ENCODE results near the gene TCF12. TPM values are rescaled to one million over a fixed set of nuclear protein-coding genes. Genes with fewer than 3 reads are reported as not detected.
"Not testable (repeated sequence)": the region's sequence is repeated elsewhere in the genome, so short reads cannot be mapped to it uniquely, and the experiment has no call there.

Gene TCF12
- total RNA-seq, 2 experiments from 2014 or later: 76.4 to 78.1 TPM

GRCh38 chr15:57152133-57152532 is 233.7 kb downstream of the TCF12 start:
- Mint-ChIP-seq H3K4me3 (no peak overlapping the region), H3K4me1 (peaks cover 2% of the 10 kb centered on the region), H3K36me3 (peaks cover 33% of the 10 kb centered on the region), H3K27me3 (no peaks in the 10 kb centered on the region), H3K9me3 (peaks cover 17% of the 10 kb centered on the region), H3K27ac (no peak overlapping the region)
- DNase-seq: no peak
- POLR2A ChIA-PET: no interaction called here
- no peak for ATAC-seq (ENCODE audit: low read depth)

- Mint-ChIP-seq H3K9me3 (peaks cover 17% of the 10 kb centered on the region), H3K36me3 (peaks cover 34% of the 10 kb centered on the region)
- ATAC-seq (ENCODE audit: low read depth): no peak
Observed at GRCh38 chr15:57152666-57153539, 234.5 kb downstream of the TCF12 start.

DNA sequence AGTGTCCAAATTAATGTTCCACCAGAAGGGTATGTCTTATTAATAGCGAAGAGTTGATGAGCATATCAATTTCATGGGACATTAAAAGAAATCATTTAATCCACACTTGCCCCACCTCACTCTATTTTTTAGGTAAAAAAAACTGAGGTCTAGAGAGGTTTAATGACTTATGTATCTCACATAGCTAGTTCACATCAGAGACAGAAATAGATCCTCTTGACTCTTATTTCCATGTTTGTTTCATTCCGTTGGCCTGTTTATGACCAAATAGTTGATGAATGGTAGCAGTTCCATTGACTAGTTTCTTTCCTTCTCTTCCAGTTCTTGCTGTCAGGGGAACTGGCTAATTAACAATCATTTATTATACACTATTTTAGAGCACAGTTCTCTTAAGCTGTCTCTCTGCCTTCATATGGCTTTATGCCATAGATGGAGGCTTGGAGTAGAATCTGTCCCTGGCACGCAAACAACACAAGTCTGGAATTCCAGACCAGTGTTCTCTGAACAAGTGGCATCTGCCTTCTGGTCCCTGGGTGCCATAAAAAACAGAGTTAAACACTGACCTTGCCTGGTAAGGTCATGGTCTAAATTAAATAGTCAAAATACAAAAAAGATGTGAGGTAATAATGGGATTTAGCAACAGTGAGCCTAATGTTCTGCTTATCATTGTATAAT is 237.9 kb downstream of the TCF12 start:
- ATAC-seq (ENCODE audit: low read depth): no peak

More at GRCh38 chr15:57152666-57153539, 234.5 kb downstream of the TCF12 start:
- no peak overlapping the region for H3K4me3 Mint-ChIP-seq
- DNase-seq: no peak
- POLR2A ChIA-PET: no interaction called here
- no peak overlapping the region for H3K27ac Mint-ChIP-seq
- peaks cover 2% of the 10 kb centered on the region for H3K4me1 Mint-ChIP-seq
- H3K27me3 Mint-ChIP-seq: no peaks in the 10 kb centered on the region

DNA sequence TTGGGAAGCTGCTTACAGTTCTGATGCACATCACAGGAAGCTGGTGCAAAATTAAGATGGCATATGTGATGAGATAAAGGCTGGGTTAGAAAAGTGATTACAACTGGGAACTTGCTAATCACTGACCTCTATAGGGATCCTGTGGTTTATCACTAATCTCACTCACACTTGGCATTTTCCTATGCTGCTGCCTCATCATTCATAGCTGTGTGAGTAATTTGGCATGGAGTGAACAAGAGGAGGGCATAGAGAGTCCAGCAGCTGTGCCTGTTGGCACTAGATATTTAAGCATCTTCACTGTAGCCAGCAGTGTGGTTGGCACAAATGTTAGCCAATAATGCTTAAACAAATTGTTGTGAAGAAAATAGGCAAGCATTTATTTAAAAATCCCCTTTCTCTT is 240.1 kb downstream of the TCF12 start:
- Mint-ChIP-seq H3K27ac (no peak overlapping the region), H3K36me3 (peaks cover 10% of the 10 kb centered on the region), H3K4me1 (no peaks in the 10 kb centered on the region), H3K9me3 (no peaks in the 10 kb centered on the region), H3K27me3 (no peaks in the 10 kb centered on the region), H3K4me3 (no peak overlapping the region)
- POLR2A ChIA-PET: no interaction called here
- no peak for DNase-seq
- ATAC-seq (ENCODE audit: low read depth): no peak

More for the DNA sequence above, 237.9 kb downstream of the TCF12 start:
- no peak overlapping the region for H3K4me3 Mint-ChIP-seq
- H3K36me3 Mint-ChIP-seq: peaks cover 23% of the 10 kb centered on the region
- peaks cover 8% of the 10 kb centered on the region for H3K9me3 Mint-ChIP-seq
- POLR2A ChIA-PET: no interaction called here
- peaks cover 2% of the 10 kb centered on the region for H3K4me1 Mint-ChIP-seq
- DNase-seq: no peak
- no peaks in the 10 kb centered on the region for H3K27me3 Mint-ChIP-seq
- no peak overlapping the region for H3K27ac Mint-ChIP-seq

DNA sequence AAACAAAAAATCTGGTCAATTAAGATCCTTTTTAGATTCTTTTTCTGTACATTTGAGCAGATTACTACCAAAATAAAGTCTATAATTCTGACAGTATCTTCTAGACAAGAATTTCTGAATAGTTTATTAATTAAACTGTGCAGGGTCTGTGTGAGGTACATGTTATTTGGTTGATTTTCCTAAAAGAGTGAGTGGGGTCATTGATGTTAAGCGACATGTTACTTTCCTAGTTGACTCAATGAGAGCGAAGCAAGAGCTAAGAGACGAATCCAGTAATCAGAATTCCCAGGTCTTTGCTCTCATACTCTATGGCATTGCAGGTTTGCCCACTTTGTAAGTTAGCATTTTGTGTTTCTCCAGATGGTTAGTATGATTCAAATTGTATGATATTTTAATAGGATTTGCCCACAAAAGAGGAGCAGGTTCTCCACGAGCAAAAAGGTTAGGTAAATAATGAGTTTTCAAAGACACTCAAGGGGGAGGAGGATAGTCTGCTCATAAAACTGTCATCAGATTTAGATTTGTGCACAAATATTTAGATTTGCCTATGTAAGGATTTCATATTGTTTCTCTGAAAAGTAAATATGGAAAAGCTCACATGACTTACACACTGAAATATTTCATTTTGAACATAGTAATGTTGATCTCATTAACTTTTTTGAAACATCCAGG is 240.7 kb downstream of the TCF12 start:
- H3K9me3 Mint-ChIP-seq: no peaks in the 10 kb centered on the region
- POLR2A ChIA-PET: no interaction called here
- no peak for DNase-seq
- H3K27me3 Mint-ChIP-seq: no peaks in the 10 kb centered on the region
- H3K27ac Mint-ChIP-seq: no peak overlapping the region
- no peak for ATAC-seq (ENCODE audit: low read depth)
- H3K4me3 Mint-ChIP-seq: no peak overlapping the region
- no peaks in the 10 kb centered on the region for H3K4me1 Mint-ChIP-seq
- peaks cover 10% of the 10 kb centered on the region for H3K36me3 Mint-ChIP-seq

DNA sequence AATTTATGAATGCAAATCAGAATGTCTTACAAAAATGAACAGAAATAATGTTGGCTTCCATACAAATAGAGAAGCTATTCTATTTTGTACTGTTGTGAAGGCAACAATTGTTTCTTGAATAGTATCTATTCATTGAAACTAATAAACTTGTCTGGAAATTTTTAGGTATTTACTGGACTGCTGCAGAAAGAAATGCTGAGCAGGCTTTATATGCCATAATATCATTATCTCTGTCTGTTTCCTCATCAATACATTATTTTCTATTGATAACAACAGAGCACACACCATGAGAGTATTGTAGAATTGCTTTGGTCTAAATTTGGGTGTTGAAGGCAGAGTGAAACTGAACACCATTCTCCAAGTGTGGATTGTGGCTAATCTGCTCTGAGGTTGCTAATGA is 241.3 kb downstream of the TCF12 start:
- DNase-seq: no peak
- H3K27me3 Mint-ChIP-seq: no peaks in the 10 kb centered on the region
- H3K9me3 Mint-ChIP-seq: no peaks in the 10 kb centered on the region
- no peak overlapping the region for H3K4me3 Mint-ChIP-seq
- no peak for ATAC-seq (ENCODE audit: low read depth)
- POLR2A ChIA-PET: no interaction called here
- H3K36me3 Mint-ChIP-seq: peaks cover 10% of the 10 kb centered on the region
- no peaks in the 10 kb centered on the region for H3K4me1 Mint-ChIP-seq
- no peak overlapping the region for H3K27ac Mint-ChIP-seq

DNA sequence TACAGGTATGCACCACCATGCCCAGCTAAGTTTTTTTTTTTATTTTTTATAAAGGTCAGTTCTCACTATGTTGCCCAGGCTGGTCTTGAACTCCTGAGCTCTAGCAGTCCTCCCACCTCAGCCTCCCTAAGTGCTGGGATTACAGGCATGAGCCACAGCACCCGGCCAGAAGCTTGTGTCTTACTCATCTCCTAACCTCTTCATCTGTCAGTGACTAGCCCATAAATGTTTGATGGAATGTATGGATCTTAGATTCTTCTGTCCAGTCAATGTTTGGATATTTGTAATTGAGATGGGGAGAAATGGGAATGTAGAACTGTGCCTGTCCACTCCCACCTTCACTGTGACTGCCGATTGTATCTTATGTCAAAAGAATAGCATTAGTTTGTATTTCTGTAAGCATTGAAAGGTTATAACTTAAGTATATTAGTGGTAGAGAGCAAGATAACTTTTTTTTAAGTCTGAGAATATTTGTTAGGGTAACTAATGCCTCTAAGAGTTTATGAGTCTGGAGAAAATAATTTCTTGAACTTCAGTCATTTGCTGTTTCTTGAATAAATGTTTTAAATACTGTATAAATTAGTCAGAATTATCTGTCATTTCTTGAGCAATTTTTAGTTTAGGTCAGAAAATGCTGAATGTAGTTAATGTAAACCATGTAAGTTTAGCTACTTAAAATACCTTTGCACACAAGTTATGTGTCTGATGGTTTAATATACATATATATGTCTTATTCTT is 242.5 kb downstream of the TCF12 start:
- peaks cover 8% of the 10 kb centered on the region for H3K36me3 Mint-ChIP-seq
- H3K27me3 Mint-ChIP-seq: no peaks in the 10 kb centered on the region
- POLR2A ChIA-PET: no interaction called here
- H3K9me3 Mint-ChIP-seq: no peaks in the 10 kb centered on the region
- H3K27ac Mint-ChIP-seq: no peak overlapping the region
- no peaks in the 10 kb centered on the region for H3K4me1 Mint-ChIP-seq
- ATAC-seq (ENCODE audit: low read depth) (no peak), DNase-seq (no peak)
- no peak overlapping the region for H3K4me3 Mint-ChIP-seq

DNA sequence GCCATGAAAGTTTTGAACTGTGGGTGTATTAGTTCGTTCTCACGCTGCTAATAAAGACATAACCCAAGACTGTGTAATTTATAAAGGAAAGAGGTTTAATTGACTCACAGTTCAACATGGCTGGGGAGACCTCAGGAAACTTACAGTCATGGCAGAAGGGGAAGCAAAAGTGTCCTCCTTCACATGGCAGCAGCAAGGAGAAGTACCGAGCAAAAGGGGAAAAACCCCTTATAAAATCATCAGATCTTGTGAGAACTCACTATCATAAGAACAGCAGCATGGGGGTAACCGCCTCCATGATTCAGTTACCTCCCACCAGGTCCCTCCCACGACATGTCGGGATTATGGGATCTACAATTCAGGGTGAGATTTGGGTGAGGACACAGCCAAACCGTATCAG is 245.8 kb downstream of the TCF12 start:
- H3K27ac Mint-ChIP-seq; H3K27me3 Mint-ChIP-seq; POLR2A ChIA-PET; H3K4me1 Mint-ChIP-seq; DNase-seq; ATAC-seq (ENCODE audit: low read depth); H3K4me3 Mint-ChIP-seq; H3K9me3 Mint-ChIP-seq: not testable (repeated sequence)
- peaks cover 12% of the 10 kb centered on the region for H3K36me3 Mint-ChIP-seq

- DNase-seq: no peak
Observed at GRCh38 chr15:57165992-57166391, 247.5 kb downstream of the TCF12 start.

GRCh38 chr15:57167821-57168395 is 249.5 kb downstream of the TCF12 start:
- Mint-ChIP-seq H3K27ac (no peak overlapping the region), H3K4me3 (no peak overlapping the region), H3K36me3 (peaks cover 8% of the 10 kb centered on the region), H3K4me1 (no peaks in the 10 kb centered on the region), H3K9me3 (no peaks in the 10 kb centered on the region), H3K27me3 (no peaks in the 10 kb centered on the region)
- ATAC-seq (ENCODE audit: low read depth) (no peak), DNase-seq (no peak)
- POLR2A ChIA-PET: no interaction called here

More at GRCh38 chr15:57165992-57166391, 247.5 kb downstream of the TCF12 start:
- H3K4me3 Mint-ChIP-seq: no peak overlapping the region
- no peaks in the 10 kb centered on the region for H3K27me3 Mint-ChIP-seq
- no peak for ATAC-seq (ENCODE audit: low read depth)
- H3K9me3 Mint-ChIP-seq: no peaks in the 10 kb centered on the region
- H3K27ac Mint-ChIP-seq: no peak overlapping the region
- H3K36me3 Mint-ChIP-seq: peaks cover 8% of the 10 kb centered on the region
- H3K4me1 Mint-ChIP-seq: no peaks in the 10 kb centered on the region
- POLR2A ChIA-PET: no interaction called here

DNA sequence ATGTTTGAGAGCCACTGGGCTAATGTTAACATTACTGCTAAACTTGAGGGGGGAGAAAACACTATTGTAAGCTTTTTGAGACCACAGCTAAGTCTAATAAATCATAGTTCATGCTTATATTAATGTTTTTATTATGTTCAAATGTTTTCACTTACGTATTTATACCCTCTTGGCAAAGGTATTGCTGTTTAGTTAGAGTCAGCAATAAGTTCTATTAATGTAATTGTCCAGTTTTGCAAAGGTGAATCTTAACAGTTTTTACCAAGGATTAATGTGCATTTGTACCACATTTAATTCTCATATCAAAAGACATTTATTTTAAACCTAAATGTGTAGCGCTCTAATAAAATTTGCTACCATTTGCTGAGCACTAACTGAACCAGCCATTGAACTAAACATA is 251.2 kb downstream of the TCF12 start:
- Mint-ChIP-seq H3K36me3 (peaks cover 8% of the 10 kb centered on the region), H3K4me3 (no peak overlapping the region)
- no peak for ATAC-seq (ENCODE audit: low read depth)

DNA sequence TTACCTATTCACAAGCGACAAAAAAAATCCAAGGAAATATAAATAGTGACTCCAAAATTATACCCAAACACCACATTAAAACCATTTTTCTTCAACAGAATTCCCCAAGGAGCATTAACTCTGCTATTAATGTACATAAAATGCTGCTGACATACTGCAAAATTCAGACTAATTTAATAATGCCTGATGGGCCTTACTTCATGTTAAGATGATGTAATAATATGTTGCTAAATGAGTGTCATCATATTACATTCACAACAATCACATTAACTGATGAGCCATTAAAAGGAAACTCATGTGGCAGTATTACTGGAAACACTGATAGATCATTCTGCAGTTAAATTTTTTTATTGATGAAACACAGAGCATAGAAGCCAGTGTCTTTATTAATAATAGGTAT is 253.0 kb downstream of the TCF12 start:
- POLR2A ChIA-PET: no interaction called here
- ATAC-seq (ENCODE audit: low read depth): no peak
- no peak overlapping the region for H3K4me3 Mint-ChIP-seq
- peaks cover under 1% of the 10 kb centered on the region for H3K9me3 Mint-ChIP-seq
- no peak overlapping the region for H3K27ac Mint-ChIP-seq
- DNase-seq: no peak
- H3K27me3 Mint-ChIP-seq: no peaks in the 10 kb centered on the region
- peaks cover 8% of the 10 kb centered on the region for H3K36me3 Mint-ChIP-seq
- H3K4me1 Mint-ChIP-seq: no peaks in the 10 kb centered on the region

More for the DNA sequence above, 251.2 kb downstream of the TCF12 start:
- Mint-ChIP-seq H3K4me1 (no peaks in the 10 kb centered on the region), H3K27ac (no peak overlapping the region), H3K27me3 (no peaks in the 10 kb centered on the region), H3K9me3 (no peaks in the 10 kb centered on the region)
- POLR2A ChIA-PET: no interaction called here
- no peak for DNase-seq

DNA sequence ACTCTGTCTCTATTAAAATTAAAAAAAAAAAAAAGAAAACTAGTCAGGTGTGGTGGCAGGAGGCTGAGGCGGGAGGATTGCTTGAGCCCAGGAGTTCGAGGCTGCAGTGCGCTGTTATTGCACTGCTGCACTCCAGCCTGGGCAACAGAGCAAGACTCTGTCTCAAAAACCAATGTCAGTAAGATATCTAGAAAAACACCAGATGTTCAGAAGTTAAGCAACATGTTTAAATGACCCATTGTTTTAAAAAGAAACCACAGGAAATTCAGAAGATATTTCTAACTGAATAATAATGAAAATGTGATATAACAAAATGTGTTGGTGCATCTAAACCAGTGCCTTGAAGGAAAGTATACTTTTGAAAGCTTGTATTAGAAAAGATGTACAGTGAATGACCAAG is 254.5 kb downstream of the TCF12 start:
- POLR2A ChIA-PET: no interaction called here
- H3K27ac Mint-ChIP-seq: no peak overlapping the region
- no peaks in the 10 kb centered on the region for H3K4me1 Mint-ChIP-seq
- H3K27me3 Mint-ChIP-seq: no peaks in the 10 kb centered on the region
- H3K4me3 Mint-ChIP-seq: no peak overlapping the region
- H3K36me3 Mint-ChIP-seq: peaks cover 10% of the 10 kb centered on the region
- DNase-seq (no peak), ATAC-seq (ENCODE audit: low read depth) (no peak)
- H3K9me3 Mint-ChIP-seq: peaks cover 5% of the 10 kb centered on the region

Measured in activated naive CD8-positive, alpha-beta T cell treated with anti-CD3 and anti-CD28 coated beads, Interleukin-2, amount 10 ng/mL, durations not matched to agents 7 days and 5 days (primary cell).